ENCODE results near the gene DYRK1B.

- TF ChIP-seq EZH2 (IDR thresholded peaks at IDR 0.05; ENCODE audit: borderline replicate concordance, insufficient read depth, low read length, poor library complexity, severe bottlenecking) (no peak), CTCF (IDR thresholded peaks at IDR 0.05; ENCODE audit: poor library complexity, severe bottlenecking) (no peak), TAF1 (IDR thresholded peaks at IDR 0.05; ENCODE audit: low read depth) (no peak), POLR2AphosphoS5 (IDR thresholded peaks at IDR 0.05) (no peak), RAD21 (conservative IDR thresholded peaks at IDR 0.05) (no peak), EP300 (conservative IDR thresholded peaks at IDR 0.05; ENCODE audit: poor library complexity, severe bottlenecking) (no peak), REST (IDR thresholded peaks at IDR 0.05; ENCODE audit: borderline replicate concordance) (no peak), MXI1 (conservative IDR thresholded peaks at IDR 0.05; ENCODE audit: poor library complexity, severe bottlenecking) (no peak), SMC3 (conservative IDR thresholded peaks at IDR 0.05; ENCODE audit: poor library complexity) (no peak)
Observed at GRCh38 chr19:39833160-39833463, 850 bp downstream of the DYRK1B start.
